ENCODE data around the gene KCTD1.

DNA sequence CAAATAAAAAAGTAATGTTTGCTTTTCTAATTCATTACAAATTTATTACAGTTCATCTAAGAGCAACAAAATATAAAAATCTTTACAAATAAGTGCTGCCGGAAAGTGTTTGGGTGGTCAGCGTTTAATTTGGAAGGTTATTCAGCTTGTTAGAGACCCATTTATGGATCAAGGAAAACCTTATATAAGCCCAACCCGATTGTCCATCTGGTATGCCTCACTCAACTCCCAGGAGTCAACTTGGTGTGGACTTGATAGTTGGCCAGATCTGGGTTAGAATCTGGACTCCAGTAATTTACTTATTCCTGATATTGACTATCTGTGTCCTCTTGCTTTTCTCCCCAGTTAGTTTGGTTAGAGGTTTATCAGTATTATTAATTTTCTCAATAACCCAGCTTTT is 106.2 kb downstream of the KCTD1 start:
- TF ChIP-seq, protein P1, sequence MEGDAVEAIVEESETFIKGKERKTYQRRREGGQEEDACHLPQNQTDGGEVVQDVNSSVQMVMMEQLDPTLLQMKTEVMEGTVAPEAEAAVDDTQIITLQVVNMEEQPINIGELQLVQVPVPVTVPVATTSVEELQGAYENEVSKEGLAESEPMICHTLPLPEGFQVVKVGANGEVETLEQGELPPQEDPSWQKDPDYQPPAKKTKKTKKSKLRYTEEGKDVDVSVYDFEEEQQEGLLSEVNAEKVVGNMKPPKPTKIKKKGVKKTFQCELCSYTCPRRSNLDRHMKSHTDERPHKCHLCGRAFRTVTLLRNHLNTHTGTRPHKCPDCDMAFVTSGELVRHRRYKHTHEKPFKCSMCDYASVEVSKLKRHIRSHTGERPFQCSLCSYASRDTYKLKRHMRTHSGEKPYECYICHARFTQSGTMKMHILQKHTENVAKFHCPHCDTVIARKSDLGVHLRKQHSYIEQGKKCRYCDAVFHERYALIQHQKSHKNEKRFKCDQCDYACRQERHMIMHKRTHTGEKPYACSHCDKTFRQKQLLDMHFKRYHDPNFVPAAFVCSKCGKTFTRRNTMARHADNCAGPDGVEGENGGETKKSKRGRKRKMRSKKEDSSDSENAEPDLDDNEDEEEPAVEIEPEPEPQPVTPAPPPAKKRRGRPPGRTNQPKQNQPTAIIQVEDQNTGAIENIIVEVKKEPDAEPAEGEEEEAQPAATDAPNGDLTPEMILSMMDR (IDR thresholded peaks at IDR 0.05 in 4 of 5, conservative IDR thresholded peaks at IDR 0.05 in 1 of 5), result no peak
- no peak for TF ChIP-seq POLR2A (IDR thresholded peaks at IDR 0.05)
